Tibial nerve (tissue), 4 donors: ENCODE data around the gene SKI.

Experiments
- EP300 ChIP-seq, 2 donors: sonication (generic); formaldehyde crosslinking; IDR thresholded peaks; one replicate each; pipeline ENCODE4 v1.6.1; 2017; ENCODE audit warnings: antibody characterized with exemption in 2 of 2, mild to moderate bottlenecking in 1 of 2
- POLR2A ChIP-seq, 2 donors: fragments of 450-650 bp; IDR thresholded peaks; one replicate each; pipeline ENCODE4 v1.6.1; 2017; ENCODE audit warnings: antibody characterized with exemption in 2 of 2, mild to moderate bottlenecking in 2 of 2, moderate library complexity in 2 of 2
- TF ChIP-seq, protein P1 (sequence below), 5 experiments: fragments of 200-600 bp in 3 of 5; fragments of 450-650 bp in 2 of 5; sonication (generic) in 3 of 5; IDR thresholded peaks; one replicate each; pipeline ENCODE4 v1.5.1; 2016 to 2019; ENCODE audit warnings: antibody characterized with exemption in 5 of 5, mild to moderate bottlenecking in 3 of 5, moderate library complexity in 2 of 5

DNA sequence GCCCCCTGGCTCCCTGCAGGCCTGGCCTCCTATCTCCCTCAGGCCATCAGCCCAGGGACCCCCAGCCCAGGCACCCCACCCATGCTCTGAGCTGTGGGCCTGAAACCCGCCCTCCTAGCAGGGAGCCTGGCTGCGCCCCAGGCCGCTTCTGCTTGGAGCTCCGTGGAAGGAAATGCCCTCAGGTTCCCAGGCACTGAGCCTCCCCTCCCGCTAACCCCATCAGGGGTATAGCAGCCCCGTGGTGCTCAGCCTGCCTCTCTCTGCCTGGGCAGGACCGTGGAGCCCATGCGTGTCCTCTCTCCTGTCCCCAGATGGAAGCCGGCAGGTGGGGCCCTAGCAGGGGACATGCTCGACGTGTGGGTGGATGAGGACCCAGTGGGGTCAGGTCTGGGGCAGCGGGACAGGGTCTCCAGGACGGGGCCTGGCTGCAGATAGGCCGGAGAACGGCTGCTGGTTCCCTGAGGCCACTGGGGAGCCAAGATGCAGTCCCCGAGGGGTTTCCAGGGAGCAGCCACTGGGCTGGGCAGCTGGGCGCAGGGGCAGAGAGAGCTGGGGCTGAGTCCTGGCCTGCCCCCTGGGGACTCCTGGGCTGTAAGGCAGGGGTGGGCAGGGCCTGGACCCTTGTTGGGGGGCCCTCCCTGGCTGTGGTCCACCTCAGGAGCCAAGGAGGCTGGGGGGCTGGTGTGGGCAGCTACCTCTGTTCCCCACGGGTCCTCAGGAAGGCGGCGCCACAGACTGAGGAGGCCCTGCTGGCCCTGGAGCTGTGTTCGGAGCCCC is 87.7 kb downstream of the SKI start:
- TF ChIP-seq, protein P1, sequence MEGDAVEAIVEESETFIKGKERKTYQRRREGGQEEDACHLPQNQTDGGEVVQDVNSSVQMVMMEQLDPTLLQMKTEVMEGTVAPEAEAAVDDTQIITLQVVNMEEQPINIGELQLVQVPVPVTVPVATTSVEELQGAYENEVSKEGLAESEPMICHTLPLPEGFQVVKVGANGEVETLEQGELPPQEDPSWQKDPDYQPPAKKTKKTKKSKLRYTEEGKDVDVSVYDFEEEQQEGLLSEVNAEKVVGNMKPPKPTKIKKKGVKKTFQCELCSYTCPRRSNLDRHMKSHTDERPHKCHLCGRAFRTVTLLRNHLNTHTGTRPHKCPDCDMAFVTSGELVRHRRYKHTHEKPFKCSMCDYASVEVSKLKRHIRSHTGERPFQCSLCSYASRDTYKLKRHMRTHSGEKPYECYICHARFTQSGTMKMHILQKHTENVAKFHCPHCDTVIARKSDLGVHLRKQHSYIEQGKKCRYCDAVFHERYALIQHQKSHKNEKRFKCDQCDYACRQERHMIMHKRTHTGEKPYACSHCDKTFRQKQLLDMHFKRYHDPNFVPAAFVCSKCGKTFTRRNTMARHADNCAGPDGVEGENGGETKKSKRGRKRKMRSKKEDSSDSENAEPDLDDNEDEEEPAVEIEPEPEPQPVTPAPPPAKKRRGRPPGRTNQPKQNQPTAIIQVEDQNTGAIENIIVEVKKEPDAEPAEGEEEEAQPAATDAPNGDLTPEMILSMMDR (IDR thresholded peaks at IDR 0.05), result no peak
- TF ChIP-seq POLR2A (IDR thresholded peaks at IDR 0.05), result no peak
- no peak for TF ChIP-seq EP300 (IDR thresholded peaks at IDR 0.05)
